Activated naive CD4-positive, alpha-beta T cell treated with anti-CD3 and anti-CD28 coated beads, Interleukin-2, amount 50 U/mL, for 24 hours (primary cell): ENCODE results near the gene TMEM176A.
"Not testable (repeated sequence)": the region's sequence is repeated elsewhere in the genome, so short reads cannot be mapped to it uniquely, and the experiment has no call there.

Experiments
- H3K27ac Mint-ChIP-seq: one replicate; pipeline ENCODE4 v1.8.0; 2021; ENCODE audit warnings: mild to moderate bottlenecking, mixed read lengths
- H3K27me3 Mint-ChIP-seq: one replicate; pipeline ENCODE4 v1.8.0; 2021; ENCODE audit warnings: mixed read lengths
- H3K36me3 Mint-ChIP-seq: one replicate; pipeline ENCODE4 v1.8.0; 2021; ENCODE audit warnings: mixed read lengths
- H3K4me1 Mint-ChIP-seq: one replicate; pipeline ENCODE4 v1.8.0; 2021; ENCODE audit warnings: mixed read lengths
- H3K4me3 Mint-ChIP-seq: one replicate; pipeline ENCODE4 v1.8.0; 2021; ENCODE audit warnings: mild to moderate bottlenecking, mixed read lengths
- H3K9me3 Mint-ChIP-seq: one replicate; pipeline ENCODE4 v1.8.0; 2021; ENCODE audit warnings: mixed read lengths

TMEM176A gene

GRCh38 chr7:150801242-150801945 is 825 bp downstream of the TMEM176A start:
- Mint-ChIP-seq H3K4me3 (peak overlapping the region; percentile 63), H3K9me3 (no peaks in the 10 kb centered on the region), H3K27me3 (peaks cover 26% of the 10 kb centered on the region), H3K4me1 (peaks cover 16% of the 10 kb centered on the region), H3K36me3 (peaks cover 3% of the 10 kb centered on the region), H3K27ac (no peak overlapping the region)

GRCh38 chr7:150801946-150802771 is 1.6 kb downstream of the TMEM176A start:
- H3K36me3 Mint-ChIP-seq = peaks cover 3% of the 10 kb centered on the region

GRCh38 chr7:150803161-150803860 is 2.7 kb downstream of the TMEM176A start:
- peaks cover 16% of the 10 kb centered on the region for H3K4me1 Mint-ChIP-seq
- H3K36me3 Mint-ChIP-seq = peaks cover 3% of the 10 kb centered on the region
- H3K9me3 Mint-ChIP-seq = no peaks in the 10 kb centered on the region
- peaks cover 22% of the 10 kb centered on the region for H3K27me3 Mint-ChIP-seq
- no peak overlapping the region for H3K4me3 Mint-ChIP-seq
- no peak overlapping the region for H3K27ac Mint-ChIP-seq

More at GRCh38 chr7:150801946-150802771, 1.6 kb downstream of the TMEM176A start:
- Mint-ChIP-seq H3K27ac (no peak overlapping the region), H3K4me3 (peak overlapping the region; percentile 63), H3K4me1 (peaks cover 16% of the 10 kb centered on the region), H3K9me3 (no peaks in the 10 kb centered on the region), H3K27me3 (peaks cover 23% of the 10 kb centered on the region)

- H3K27me3 Mint-ChIP-seq = peaks cover 12% of the 10 kb centered on the region
- peaks cover 11% of the 10 kb centered on the region for H3K4me1 Mint-ChIP-seq
These were observed 4.2 kb downstream of the TMEM176A start for GRCh38 chr7:150804802-150805201.

GRCh38 chr7:150805864-150806263 is 5.3 kb downstream of the TMEM176A start:
- H3K36me3 Mint-ChIP-seq = peaks cover 6% of the 10 kb centered on the region
- no peak overlapping the region for H3K4me3 Mint-ChIP-seq
- H3K9me3 Mint-ChIP-seq = peaks cover 4% of the 10 kb centered on the region
- no peak overlapping the region for H3K27ac Mint-ChIP-seq
- H3K4me1 Mint-ChIP-seq = peaks cover 11% of the 10 kb centered on the region
- H3K27me3 Mint-ChIP-seq = peaks cover 19% of the 10 kb centered on the region

More at GRCh38 chr7:150804802-150805201, 4.2 kb downstream of the TMEM176A start:
- no peak overlapping the region for H3K27ac Mint-ChIP-seq
- H3K4me3 Mint-ChIP-seq = no peak overlapping the region
- H3K36me3 Mint-ChIP-seq = peaks cover 3% of the 10 kb centered on the region
- H3K9me3 Mint-ChIP-seq = no peaks in the 10 kb centered on the region

GRCh38 chr7:150806454-150806853 is 5.9 kb downstream of the TMEM176A start:
- Mint-ChIP-seq H3K27ac (no peak overlapping the region), H3K4me1 (peaks cover 7% of the 10 kb centered on the region), H3K36me3 (peaks cover 6% of the 10 kb centered on the region), H3K9me3 (peaks cover 4% of the 10 kb centered on the region), H3K4me3 (no peak overlapping the region), H3K27me3 (peaks cover 15% of the 10 kb centered on the region)

GRCh38 chr7:150806863-150807262 is 6.3 kb downstream of the TMEM176A start:
- H3K4me3 Mint-ChIP-seq = no peak overlapping the region
- H3K9me3 Mint-ChIP-seq = peaks cover 4% of the 10 kb centered on the region

GRCh38 chr7:150807616-150808438 is 7.3 kb downstream of the TMEM176A start:
- not testable (repeated sequence) for H3K9me3 Mint-ChIP-seq, H3K36me3 Mint-ChIP-seq, H3K4me1 Mint-ChIP-seq, H3K4me3 Mint-ChIP-seq, H3K27ac Mint-ChIP-seq
- peaks cover 12% of the 10 kb centered on the region for H3K27me3 Mint-ChIP-seq

More at GRCh38 chr7:150806863-150807262, 6.3 kb downstream of the TMEM176A start:
- peaks cover 16% of the 10 kb centered on the region for H3K27me3 Mint-ChIP-seq
- peaks cover 3% of the 10 kb centered on the region for H3K4me1 Mint-ChIP-seq
- no peak overlapping the region for H3K27ac Mint-ChIP-seq
- H3K36me3 Mint-ChIP-seq = peaks cover 6% of the 10 kb centered on the region

- peaks cover 14% of the 10 kb centered on the region for H3K9me3 Mint-ChIP-seq
- no peak overlapping the region for H3K27ac Mint-ChIP-seq
- no peaks in the 10 kb centered on the region for H3K4me1 Mint-ChIP-seq
- no peak overlapping the region for H3K4me3 Mint-ChIP-seq
- peaks cover 19% of the 10 kb centered on the region for H3K27me3 Mint-ChIP-seq
- peaks cover 9% of the 10 kb centered on the region for H3K36me3 Mint-ChIP-seq
These were observed 13.9 kb downstream of the TMEM176A start for GRCh38 chr7:150814328-150815001.

GRCh38 chr7:150818971-150819370 is 18.4 kb downstream of the TMEM176A start:
- no peak overlapping the region for H3K27ac Mint-ChIP-seq
- peaks cover 10% of the 10 kb centered on the region for H3K9me3 Mint-ChIP-seq
- no peaks in the 10 kb centered on the region for H3K4me1 Mint-ChIP-seq
- H3K4me3 Mint-ChIP-seq = no peak overlapping the region
- peaks cover 5% of the 10 kb centered on the region for H3K36me3 Mint-ChIP-seq
- H3K27me3 Mint-ChIP-seq = peaks cover 9% of the 10 kb centered on the region

GRCh38 chr7:150820148-150820547 is 19.6 kb downstream of the TMEM176A start:
- Mint-ChIP-seq H3K36me3 (peaks cover 5% of the 10 kb centered on the region), H3K27ac (no peak overlapping the region), H3K4me1 (no peaks in the 10 kb centered on the region), H3K9me3 (peaks cover 10% of the 10 kb centered on the region), H3K4me3 (no peak overlapping the region), H3K27me3 (peaks cover 9% of the 10 kb centered on the region)

- Mint-ChIP-seq H3K36me3 (peaks cover 5% of the 10 kb centered on the region), H3K9me3 (peaks cover 9% of the 10 kb centered on the region), H3K27ac (no peak overlapping the region), H3K27me3 (peaks cover 7% of the 10 kb centered on the region), H3K4me1 (no peaks in the 10 kb centered on the region), H3K4me3 (no peak overlapping the region)
These were observed 20.1 kb downstream of the TMEM176A start for GRCh38 chr7:150820578-150821198.

GRCh38 chr7:150823043-150823442 is 22.5 kb downstream of the TMEM176A start:
- no peaks in the 10 kb centered on the region for H3K4me1 Mint-ChIP-seq
- no peaks in the 10 kb centered on the region for H3K36me3 Mint-ChIP-seq
- H3K27ac Mint-ChIP-seq = no peak overlapping the region
- peaks cover 3% of the 10 kb centered on the region for H3K27me3 Mint-ChIP-seq
- H3K9me3 Mint-ChIP-seq = no peaks in the 10 kb centered on the region
- H3K4me3 Mint-ChIP-seq = no peak overlapping the region

GRCh38 chr7:150823484-150824126 is 23.0 kb downstream of the TMEM176A start:
- Mint-ChIP-seq H3K9me3 (no peaks in the 10 kb centered on the region), H3K27me3 (peaks cover 3% of the 10 kb centered on the region), H3K27ac (no peak overlapping the region), H3K4me3 (no peak overlapping the region), H3K36me3 (no peaks in the 10 kb centered on the region), H3K4me1 (no peaks in the 10 kb centered on the region)
